ENCODE results near the gene ZDHHC1. TPM values are rescaled to one million over a fixed set of nuclear protein-coding genes. Genes with fewer than 3 reads are reported as not detected.

ZDHHC1 gene
- total RNA-seq, 1 experiment from 2014 or later, result 1.4 TPM

GRCh38 chr16:67409631-67410030, 6.6 kb downstream of the ZDHHC1 start:
- no peak for DNase-seq (ENCODE audit: low read depth)

DNA sequence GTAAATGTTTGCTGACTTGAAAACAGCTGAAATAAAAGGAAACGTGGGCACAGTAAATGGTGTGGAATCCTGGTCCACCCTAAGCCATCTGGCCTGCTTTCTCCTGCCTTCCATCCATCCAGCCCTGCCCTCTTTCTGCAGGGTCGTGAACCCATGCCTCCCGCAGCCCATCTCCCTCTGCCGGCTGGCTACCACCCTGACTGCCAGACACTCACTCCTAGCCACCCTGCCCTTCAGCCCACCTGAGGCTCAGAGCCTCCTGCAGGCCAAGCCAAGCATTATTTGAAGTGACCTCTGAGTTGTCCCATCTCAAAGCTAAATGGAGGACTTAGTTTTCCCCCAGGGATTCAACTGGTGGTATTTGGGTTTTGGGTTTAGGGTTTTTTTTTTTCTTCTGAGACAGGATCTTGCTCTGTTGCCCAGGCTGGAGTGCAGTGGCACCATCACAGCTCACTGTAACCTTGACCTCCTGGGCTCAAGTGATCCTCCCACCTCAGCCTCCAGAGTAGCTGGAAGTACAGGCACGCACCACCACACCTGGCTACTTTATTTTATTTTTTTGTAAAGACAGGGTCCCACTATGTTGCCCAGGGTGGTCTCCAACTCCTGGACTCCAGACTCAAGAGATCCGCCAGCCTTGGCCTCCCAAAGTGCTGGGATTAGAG, 8.4 kb downstream of the ZDHHC1 start:
- no peak for DNase-seq (ENCODE audit: low read depth)

- DNase-seq (ENCODE audit: low read depth), result no peak
These were observed 9.0 kb downstream of the ZDHHC1 start for GRCh38 chr16:67407176-67407787.

DNA sequence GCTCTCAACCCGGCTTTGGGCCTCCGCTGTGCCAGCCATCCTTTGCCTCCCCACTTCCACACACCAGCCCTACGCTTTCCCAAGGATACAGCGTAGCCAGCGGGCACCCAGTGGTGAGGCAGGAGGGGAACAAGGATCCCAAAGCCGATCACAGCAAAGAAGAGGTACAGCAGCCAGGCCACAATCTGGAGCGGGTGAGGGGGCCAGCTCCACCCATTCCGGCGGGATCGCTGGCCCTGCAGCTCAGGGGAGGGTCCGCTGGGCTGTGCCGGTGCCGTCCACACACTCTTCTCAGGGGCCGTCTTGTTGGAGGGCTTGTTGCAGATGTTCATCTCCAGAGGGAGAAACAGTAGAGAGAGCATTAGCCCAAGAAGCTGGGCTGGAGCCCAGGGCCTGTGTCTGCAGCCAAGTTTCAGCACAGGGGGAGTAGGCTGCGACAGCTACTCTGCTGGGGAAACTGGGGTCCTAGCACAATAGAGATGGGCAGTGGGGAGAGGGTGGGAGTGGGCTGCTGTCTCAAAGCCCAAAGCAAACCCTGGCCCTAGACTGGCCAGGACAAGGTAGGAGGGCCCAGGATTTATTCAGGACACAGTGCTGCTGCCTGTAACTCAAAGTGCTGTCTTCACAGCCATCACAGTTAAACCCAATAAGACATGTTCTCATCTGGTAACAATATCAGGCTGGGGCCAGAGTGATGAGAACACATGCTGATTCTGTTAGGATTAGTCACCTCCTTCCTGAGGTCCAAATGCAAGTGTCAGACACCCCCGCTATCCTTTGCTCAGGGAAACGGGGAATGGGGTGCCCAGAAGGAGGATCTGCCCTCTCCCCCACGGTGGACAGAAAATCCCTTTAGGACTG, 9.9 kb downstream of the ZDHHC1 start:
- peak; percentile 57 for DNase-seq (ENCODE audit: low read depth)

DNA sequence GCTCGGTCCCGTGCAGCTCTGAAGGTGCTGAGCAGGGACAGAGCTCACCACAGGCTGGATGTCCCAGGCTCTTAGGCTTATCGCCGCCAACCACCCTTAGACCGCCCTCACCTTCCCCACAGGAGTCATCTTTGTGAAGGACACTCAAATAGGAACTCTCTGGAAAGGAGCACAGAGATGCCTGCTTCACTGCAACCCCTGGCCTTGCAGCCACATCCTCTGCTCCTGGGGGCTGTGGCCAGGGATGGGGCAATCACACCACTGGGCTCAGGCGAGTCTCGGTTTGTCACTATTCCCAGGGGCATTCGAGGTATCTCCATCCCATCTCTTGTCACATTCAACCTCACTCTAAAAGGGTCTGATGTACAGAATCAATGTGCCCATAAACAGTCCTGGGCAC, 10.9 kb downstream of the ZDHHC1 start:
- no peak for DNase-seq (ENCODE audit: low read depth)

- DNase-seq (ENCODE audit: low read depth), result no peak
These were observed 11.5 kb downstream of the ZDHHC1 start for GRCh38 chr16:67404740-67405226.

DNA sequence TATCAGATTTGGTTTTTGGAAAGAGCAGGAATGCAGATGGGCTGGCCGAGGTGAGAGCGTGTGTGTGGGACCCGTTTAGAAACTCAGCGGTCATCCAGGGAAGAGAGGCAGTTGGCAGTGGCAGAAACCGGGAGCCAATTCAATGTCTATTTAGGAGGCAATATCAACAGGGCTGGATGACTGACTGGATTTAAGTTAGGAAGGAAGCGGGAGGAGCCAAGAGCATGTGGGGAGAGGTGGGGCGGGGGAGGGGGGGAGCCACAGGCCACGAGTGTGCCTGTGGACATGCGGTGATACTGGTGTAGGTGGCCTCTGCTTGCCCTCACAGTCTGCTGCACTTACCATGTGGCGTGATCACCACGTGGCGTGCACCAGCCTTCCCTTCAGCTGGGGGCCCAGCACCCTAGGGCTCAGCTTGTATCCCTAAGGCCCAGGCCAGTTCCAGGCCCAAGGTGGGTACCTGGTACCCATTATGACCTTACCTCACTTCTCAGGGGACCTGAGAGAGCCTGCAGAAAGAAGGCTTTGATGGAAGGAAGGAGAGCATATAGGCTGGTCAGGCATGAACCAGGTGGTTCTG, 12.2 kb downstream of the ZDHHC1 start:
- DNase-seq (ENCODE audit: low read depth), result no peak

- no peak for DNase-seq (ENCODE audit: low read depth)
These were observed 15.4 kb downstream of the ZDHHC1 start for GRCh38 chr16:67400901-67401300.

GRCh38 chr16:67399749-67400704, 16.2 kb downstream of the ZDHHC1 start:
- DNase-seq (ENCODE audit: low read depth), result no peak

- DNase-seq (ENCODE audit: low read depth), result no peak
These were observed 17.0 kb downstream of the ZDHHC1 start for GRCh38 chr16:67399218-67399733.

- no peak for DNase-seq (ENCODE audit: low read depth)
These were observed 17.6 kb downstream of the ZDHHC1 start for GRCh38 chr16:67398546-67399217.

DNA sequence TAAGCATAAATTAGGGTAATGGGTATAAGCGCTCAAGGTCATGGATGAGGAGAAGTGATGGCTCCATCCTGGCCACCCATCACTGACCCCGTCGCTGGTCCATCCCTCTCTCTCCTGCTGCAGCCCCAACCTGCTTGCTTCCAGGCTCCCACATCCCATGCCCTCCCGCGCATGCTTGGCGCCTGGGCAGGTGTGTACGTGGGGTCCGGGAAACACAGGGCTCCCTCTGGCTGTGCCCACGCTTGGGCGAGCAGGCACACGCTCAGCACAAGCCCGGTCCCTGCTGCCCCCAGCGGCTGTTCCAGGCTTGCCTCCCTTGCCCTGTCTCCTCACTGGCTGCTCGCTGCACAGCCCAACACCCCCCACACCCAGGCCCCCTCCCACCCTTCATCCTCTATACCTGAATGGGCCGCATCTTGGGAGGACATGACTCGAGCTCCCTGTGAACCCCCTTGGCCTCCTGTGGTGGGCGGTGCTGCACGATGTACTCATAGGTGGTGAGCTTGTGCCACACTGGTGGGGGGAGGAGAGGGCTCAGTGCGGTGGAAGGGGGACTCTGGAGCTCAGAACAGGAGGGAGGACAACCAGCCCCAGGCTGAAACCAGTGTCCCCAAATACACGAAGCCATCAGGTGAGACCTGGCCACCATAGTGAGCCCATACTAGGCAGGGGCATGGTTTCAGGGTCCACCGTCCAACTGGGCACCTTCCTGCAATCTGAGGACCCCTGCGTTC, 18.3 kb downstream of the ZDHHC1 start:
- no peak for DNase-seq (ENCODE audit: low read depth)

DNA sequence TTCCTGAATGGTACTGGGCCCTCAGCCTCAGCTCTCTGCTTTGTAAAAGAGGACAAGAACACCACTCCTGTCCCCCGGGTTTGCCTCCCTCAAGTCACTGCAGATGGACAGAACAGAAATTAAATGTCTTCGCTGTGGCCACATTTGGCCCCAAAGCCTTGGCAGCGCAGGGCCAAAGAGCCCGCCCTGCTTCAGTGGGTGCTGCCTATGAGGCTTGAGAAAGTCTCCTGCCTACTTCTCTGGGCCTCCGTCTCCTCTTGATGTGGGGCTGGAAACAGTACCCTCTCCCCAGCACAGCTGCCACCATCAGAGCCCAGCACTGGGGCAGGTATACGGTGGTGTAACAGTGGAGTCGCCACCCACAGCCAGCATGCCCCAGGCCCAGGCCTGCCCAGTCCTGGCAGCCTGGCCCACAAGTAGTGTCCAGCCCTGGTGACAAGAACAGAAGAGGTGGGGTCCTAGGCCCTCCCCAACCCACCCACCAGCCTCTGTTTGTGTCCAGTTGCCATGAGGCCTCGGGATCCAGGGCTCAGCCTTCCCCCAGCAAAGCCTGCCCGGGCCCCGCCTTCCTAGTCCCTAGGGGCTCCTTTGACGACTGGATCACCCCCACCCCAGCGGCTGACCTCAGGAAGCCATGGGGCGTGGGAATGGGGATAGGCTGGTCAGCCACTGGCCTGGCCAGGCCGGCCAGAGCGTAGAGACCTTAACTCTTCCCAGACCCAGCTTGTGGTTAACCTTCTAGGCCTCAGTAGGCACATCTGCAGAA, 19.1 kb downstream of the ZDHHC1 start:
- no peak for DNase-seq (ENCODE audit: low read depth)

DNA sequence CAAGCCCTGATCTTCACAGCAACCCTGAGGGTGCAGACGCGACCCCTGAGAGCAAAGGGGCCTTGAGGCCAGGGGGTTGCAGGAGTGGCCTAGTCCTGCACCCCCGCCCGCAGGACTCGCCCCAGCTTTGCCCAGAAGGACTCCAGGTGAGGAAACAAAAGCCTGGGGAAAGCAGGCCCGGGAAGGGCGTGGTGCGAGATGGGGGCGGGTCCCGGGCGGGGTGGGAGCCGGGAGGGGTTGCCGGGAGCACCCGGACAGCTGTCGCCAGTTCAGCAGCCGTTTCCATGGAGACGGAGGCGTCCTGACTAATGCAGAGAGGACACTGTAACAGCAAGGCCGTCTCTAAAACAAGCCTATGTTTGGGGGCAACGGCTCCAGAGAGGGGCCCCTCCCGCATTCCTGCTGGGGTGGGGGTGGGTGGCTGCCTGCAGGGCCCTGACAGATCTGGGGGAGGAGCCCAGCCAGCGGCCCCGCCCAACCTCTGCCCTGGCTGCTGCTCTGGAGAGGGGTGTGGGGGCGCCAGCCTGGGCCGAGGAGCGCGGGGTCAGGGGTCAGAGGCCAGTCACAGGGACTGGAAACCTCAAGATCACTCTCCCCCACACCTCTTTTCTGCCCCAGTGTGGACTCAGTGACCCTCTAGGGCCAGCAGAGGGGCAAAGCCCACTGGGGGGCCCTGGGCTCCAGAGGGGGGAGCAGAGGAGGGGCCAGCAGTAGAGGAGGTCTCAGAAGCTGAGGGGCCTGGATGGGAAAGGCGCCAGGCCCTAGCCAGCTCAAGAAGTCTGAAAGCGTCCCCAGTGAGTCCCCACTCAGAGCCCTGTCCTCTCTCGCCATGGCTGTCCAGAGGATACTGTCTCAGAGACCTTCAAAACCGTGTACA, 19.9 kb downstream of the ZDHHC1 start:
- DNase-seq (ENCODE audit: low read depth), result peak; percentile 85

DNA sequence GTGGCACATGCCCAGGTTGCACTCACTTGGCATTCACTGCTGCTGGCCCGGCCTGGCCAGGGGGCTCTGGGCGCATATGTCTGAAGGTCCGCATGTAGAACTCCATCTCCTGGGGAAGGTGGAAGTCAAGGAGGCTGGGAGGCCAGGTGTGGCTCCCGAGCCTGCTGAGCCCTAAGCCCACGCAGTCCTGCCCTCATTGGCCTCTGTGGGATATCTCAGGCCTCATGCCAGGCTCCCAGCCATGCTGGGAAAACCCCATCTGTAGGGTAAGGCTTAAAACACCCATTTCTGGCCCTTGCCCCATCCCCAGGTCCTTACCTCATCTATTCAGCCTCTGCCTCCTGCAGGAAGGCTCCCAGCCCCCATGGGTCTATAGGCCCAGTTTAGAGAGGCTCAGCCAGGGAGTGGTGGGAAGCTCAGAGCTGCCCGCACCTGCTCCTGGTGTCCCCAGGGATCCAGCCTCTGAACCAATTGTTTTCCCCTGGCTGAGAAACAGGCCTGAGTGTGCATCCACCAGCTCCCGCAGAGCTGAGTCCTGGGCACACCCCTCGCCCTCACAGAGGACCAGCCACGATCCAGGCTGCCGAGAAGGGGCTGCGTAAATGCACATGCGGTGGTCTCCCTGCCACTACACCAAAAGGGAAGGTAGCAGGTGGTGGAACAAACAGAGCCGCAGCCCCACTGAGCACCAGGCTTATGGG, 20.7 kb downstream of the ZDHHC1 start:
- DNase-seq (ENCODE audit: low read depth), result no peak

GRCh38 chr16:67395105-67395457, 21.2 kb downstream of the ZDHHC1 start:
- DNase-seq (ENCODE audit: low read depth), result no peak
